Measurements from ENCODE around the gene PIK3C2B. TPM values are rescaled to one million over a fixed set of nuclear protein-coding genes. Genes with fewer than 3 reads are reported as not detected.

Gene PIK3C2B
- total RNA-seq, 1 experiment from 2014 or later = 19.1 TPM

DNA sequence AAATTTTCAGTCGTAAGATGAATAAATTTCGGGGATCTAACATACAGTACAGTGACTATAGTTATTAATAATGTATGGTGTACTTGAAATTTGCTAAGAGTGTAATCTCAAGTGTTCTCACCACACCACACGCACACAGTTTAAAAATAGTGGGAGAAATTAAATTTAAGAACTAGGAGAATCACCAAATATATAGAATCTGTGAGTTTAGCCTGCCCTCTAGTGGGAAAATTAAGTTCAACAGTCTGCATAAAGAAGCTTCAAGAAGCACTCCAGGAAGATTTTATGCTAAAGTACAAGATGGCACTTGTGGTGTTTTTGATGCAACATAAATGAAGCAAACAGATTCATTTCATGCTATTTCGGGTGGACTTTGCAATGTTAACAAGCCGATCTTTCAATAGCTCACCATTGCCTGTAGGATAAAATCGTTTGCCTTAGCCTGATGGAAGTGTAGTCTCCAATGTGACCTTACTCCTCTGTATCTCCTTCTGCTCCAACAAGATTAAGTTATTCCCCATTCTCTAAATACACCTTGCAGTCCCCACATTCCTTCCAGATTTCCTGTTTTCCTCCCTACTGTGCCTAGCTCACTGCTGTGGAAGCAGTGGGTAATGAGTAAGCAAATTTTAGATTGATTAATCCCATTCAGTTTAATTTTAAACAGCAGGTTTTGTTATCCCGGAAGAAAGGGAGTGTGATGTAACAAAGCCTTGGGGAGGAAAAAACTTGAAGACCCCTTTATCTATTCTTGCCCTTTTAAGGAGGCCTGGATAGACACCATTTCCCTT, 8.7 kb upstream of the PIK3C2B start:
- H3K27ac ChIP-seq (ENCODE audit: low read length) = no peak overlapping the region
- DNase-seq (ENCODE audit: low read depth, low spot score) (no peak), ATAC-seq (no peak)
- no peaks in the 10 kb centered on the region for H3K9me3 ChIP-seq (ENCODE audit: control insufficient read depth, insufficient read depth, low read depth, low read length)
- no peak overlapping the region for H3K4me3 ChIP-seq (ENCODE audit: low read depth in 2 of 2, low read length in 2 of 2)
- TF ChIP-seq POLR2AphosphoS5 (IDR thresholded peaks at IDR 0.05; ENCODE audit: low read depth, low read length) (no peak), SIN3A (IDR thresholded peaks at IDR 0.05; ENCODE audit: borderline replicate concordance, insufficient read depth, low read depth, low read length) (no peak), TCF7L2 (IDR thresholded peaks at IDR 0.05; ENCODE audit: low read depth, low read length) (no peak)
- TF ChIP-seq, protein P1, sequence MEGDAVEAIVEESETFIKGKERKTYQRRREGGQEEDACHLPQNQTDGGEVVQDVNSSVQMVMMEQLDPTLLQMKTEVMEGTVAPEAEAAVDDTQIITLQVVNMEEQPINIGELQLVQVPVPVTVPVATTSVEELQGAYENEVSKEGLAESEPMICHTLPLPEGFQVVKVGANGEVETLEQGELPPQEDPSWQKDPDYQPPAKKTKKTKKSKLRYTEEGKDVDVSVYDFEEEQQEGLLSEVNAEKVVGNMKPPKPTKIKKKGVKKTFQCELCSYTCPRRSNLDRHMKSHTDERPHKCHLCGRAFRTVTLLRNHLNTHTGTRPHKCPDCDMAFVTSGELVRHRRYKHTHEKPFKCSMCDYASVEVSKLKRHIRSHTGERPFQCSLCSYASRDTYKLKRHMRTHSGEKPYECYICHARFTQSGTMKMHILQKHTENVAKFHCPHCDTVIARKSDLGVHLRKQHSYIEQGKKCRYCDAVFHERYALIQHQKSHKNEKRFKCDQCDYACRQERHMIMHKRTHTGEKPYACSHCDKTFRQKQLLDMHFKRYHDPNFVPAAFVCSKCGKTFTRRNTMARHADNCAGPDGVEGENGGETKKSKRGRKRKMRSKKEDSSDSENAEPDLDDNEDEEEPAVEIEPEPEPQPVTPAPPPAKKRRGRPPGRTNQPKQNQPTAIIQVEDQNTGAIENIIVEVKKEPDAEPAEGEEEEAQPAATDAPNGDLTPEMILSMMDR (IDR thresholded peaks at IDR 0.05) = peak; percentile 74; the same call in 1 of the 2 replicates
- TF ChIP-seq, protein P2, sequence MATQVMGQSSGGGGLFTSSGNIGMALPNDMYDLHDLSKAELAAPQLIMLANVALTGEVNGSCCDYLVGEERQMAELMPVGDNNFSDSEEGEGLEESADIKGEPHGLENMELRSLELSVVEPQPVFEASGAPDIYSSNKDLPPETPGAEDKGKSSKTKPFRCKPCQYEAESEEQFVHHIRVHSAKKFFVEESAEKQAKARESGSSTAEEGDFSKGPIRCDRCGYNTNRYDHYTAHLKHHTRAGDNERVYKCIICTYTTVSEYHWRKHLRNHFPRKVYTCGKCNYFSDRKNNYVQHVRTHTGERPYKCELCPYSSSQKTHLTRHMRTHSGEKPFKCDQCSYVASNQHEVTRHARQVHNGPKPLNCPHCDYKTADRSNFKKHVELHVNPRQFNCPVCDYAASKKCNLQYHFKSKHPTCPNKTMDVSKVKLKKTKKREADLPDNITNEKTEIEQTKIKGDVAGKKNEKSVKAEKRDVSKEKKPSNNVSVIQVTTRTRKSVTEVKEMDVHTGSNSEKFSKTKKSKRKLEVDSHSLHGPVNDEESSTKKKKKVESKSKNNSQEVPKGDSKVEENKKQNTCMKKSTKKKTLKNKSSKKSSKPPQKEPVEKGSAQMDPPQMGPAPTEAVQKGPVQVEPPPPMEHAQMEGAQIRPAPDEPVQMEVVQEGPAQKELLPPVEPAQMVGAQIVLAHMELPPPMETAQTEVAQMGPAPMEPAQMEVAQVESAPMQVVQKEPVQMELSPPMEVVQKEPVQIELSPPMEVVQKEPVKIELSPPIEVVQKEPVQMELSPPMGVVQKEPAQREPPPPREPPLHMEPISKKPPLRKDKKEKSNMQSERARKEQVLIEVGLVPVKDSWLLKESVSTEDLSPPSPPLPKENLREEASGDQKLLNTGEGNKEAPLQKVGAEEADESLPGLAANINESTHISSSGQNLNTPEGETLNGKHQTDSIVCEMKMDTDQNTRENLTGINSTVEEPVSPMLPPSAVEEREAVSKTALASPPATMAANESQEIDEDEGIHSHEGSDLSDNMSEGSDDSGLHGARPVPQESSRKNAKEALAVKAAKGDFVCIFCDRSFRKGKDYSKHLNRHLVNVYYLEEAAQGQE (IDR thresholded peaks at IDR 0.05; ENCODE audit: insufficient read depth in 1 of 2, low read depth in 2 of 2, low read length in 1 of 2) = no peak
- CTCF ChIA-PET = interaction anchor here (0.6 to 1.5 kb wide), 10 partner anchors 9 to 136 kb away, joined by 3 to 17 read pairs (median 3); partner anchors contain the start of gene PIK3C2B
- H3K4me1 ChIP-seq (ENCODE audit: control insufficient read depth, insufficient read depth, low read length) = peaks cover 3% of the 10 kb centered on the region; the same call in 1 of the 2 replicates
- no peaks in the 10 kb centered on the region for H3K36me3 ChIP-seq (ENCODE audit: control insufficient read depth, insufficient read depth, low read length)
- intact Hi-C loops (cut with micrococcal nuclease; ENCODE audit: unreplicated experiment) (loop anchor here (1.0 kb wide), 1 partner anchor 72 kb away; no protein-coding TSS in a partner anchor), in situ Hi-C loops (cut with HindIII; ENCODE audit: low pct_unique_long_range_greater_than_20kb, low sequenced_read_pairs) (no loop called here)
- POLR2A ChIA-PET = interaction anchor here (0.7 kb wide), 1 partner anchor 69 kb away, joined by 6 read pairs; no protein-coding TSS in a partner anchor
- H3K27me3 ChIP-seq (ENCODE audit: control insufficient read depth, insufficient read depth, low read length) = no peaks in the 10 kb centered on the region
- BruUV-seq (replicated peaks) = no TSS peak

DNA sequence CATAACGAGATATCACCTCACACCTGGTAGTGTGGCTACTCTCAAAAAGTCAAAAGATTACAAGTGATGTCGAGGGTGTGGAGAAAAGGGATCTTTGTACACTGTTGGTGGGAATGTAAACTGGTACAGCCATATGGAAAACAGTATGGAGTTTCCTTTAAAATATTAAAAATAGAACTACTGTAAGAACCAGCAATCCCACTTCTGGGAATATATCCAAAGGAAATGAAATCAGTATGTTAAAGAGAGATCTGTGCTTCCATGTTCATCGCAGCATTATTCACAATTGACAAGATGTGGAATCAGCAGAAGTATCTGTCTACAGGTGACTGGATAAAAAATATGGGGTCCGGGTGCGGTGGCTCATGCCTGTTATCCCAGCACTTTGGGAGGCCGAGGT, 7.6 kb upstream of the PIK3C2B start:
- POLR2A ChIA-PET = no interaction called here
- CTCF ChIA-PET = interaction anchor here (1.4 to 1.5 kb wide), 2 partner anchors 56 to 71 kb away, joined by 5 to 17 read pairs; no protein-coding TSS in a partner anchor
- no peaks in the 10 kb centered on the region for H3K36me3 ChIP-seq (ENCODE audit: control insufficient read depth, insufficient read depth, low read length)
- H3K9me3 ChIP-seq (ENCODE audit: control insufficient read depth, insufficient read depth, low read depth, low read length) = no peaks in the 10 kb centered on the region
- TF ChIP-seq, protein P2 (IDR thresholded peaks at IDR 0.05; ENCODE audit: insufficient read depth in 1 of 2, low read depth in 2 of 2, low read length in 1 of 2) = no peak
- TF ChIP-seq SIN3A (IDR thresholded peaks at IDR 0.05; ENCODE audit: borderline replicate concordance, insufficient read depth, low read depth, low read length) (no peak), TCF7L2 (IDR thresholded peaks at IDR 0.05; ENCODE audit: low read depth, low read length) (no peak), POLR2AphosphoS5 (IDR thresholded peaks at IDR 0.05; ENCODE audit: low read depth, low read length) (no peak)
- TF ChIP-seq, protein P1 (IDR thresholded peaks at IDR 0.05) = no peak
- no peak for ATAC-seq
- intact Hi-C loops (cut with micrococcal nuclease; ENCODE audit: unreplicated experiment) (loop anchor here (1.0 kb wide), 1 partner anchor 56 kb away; no protein-coding TSS in a partner anchor), in situ Hi-C loops (cut with HindIII; ENCODE audit: low pct_unique_long_range_greater_than_20kb, low sequenced_read_pairs) (no loop called here)
- no TSS peak for BruUV-seq (replicated peaks)
- DNase-seq (ENCODE audit: low read depth, low spot score) = no peak
- no peak overlapping the region for H3K4me3 ChIP-seq (ENCODE audit: low read depth in 2 of 2, low read length in 2 of 2)
- H3K27ac ChIP-seq (ENCODE audit: low read length) = no peak overlapping the region
- H3K27me3 ChIP-seq (ENCODE audit: control insufficient read depth, insufficient read depth, low read length) = no peaks in the 10 kb centered on the region
- H3K4me1 ChIP-seq (ENCODE audit: control insufficient read depth, insufficient read depth, low read length) = peaks cover 3% of the 10 kb centered on the region; the same call in 1 of the 2 replicates
